GM23248 (cell line): ENCODE measurements around the gene ACP6. TPM values are rescaled to one million over a fixed set of nuclear protein-coding genes. Genes with fewer than 3 reads are reported as not detected.

ENCODE experiments used
- DNase-seq: peaks from one replicate; pipeline ENCODE4 v3.0.0-alpha.2; 2015
- H2AFZ ChIP-seq: fragments of 200-600 bp; sonication (generic); 2 replicates; pipeline ENCODE4 v1.6.1; 2016; ENCODE audit warnings: antibody characterized with exemption
- H3F3A ChIP-seq: fragments of 200-600 bp; sonication (generic); 2 replicates; pipeline ENCODE4 v1.6.1; 2016; ENCODE audit warnings: mild to moderate bottlenecking, antibody characterized with exemption, mixed run types; ENCODE audit not compliant: insufficient read depth
- H3K27ac ChIP-seq: fragments of 200-600 bp; sonication (generic); 2 replicates; pipeline ENCODE4 v1.5.1; 2016; ENCODE audit warnings: mild to moderate bottlenecking
- H3K27me3 ChIP-seq: fragments of 200-600 bp; sonication (generic); replicated peaks from 2 replicates; pipeline ENCODE4 v1.6.1; 2016; ENCODE audit warnings: mild to moderate bottlenecking; ENCODE audit not compliant: insufficient read depth
- H3K36me3 ChIP-seq: fragments of 200-600 bp; sonication (generic); 2 replicates; pipeline ENCODE4 v1.6.1; 2016; ENCODE audit warnings: low read depth, mild to moderate bottlenecking
- H3K4me1 ChIP-seq: fragments of 200-600 bp; sonication (generic); 2 replicates; pipeline ENCODE4 v1.6.1; 2016; ENCODE audit warnings: mild to moderate bottlenecking; ENCODE audit not compliant: insufficient read depth
- H3K4me2 ChIP-seq: fragments of 200-600 bp; sonication (generic); one replicate; pipeline ENCODE4 v1.6.1; 2016; ENCODE audit warnings: mild to moderate bottlenecking; ENCODE audit not compliant: unreplicated experiment
- H3K4me3 ChIP-seq: fragments of 200-600 bp; sonication (generic); 2 replicates; pipeline ENCODE4 v1.5.1; 2016; ENCODE audit warnings: mild to moderate bottlenecking
- H3K79me2 ChIP-seq: fragments of 200-600 bp; sonication (generic); 2 replicates; pipeline ENCODE4 v1.6.1; 2016; ENCODE audit warnings: mild to moderate bottlenecking; ENCODE audit not compliant: insufficient read depth
- H3K9ac ChIP-seq: fragments of 200-600 bp; sonication (generic); 2 replicates; pipeline ENCODE4 v1.6.1; 2016; ENCODE audit warnings: mild to moderate bottlenecking
- H3K9me2 ChIP-seq: fragments of 200-600 bp; sonication (generic); 2 replicates; pipeline ENCODE4 v1.6.1; 2016; ENCODE audit warnings: mixed run types, mild to moderate bottlenecking, moderate library complexity; ENCODE audit not compliant: insufficient read depth
- H3K9me3 ChIP-seq: fragments of 200-600 bp; sonication (generic); one replicate; pipeline ENCODE4 v1.6.1; 2017; ENCODE audit warnings: low read depth
- H4K20me1 ChIP-seq: fragments of 200-600 bp; sonication (generic); 2 replicates; pipeline ENCODE4 v1.6.0; 2016; ENCODE audit not compliant: insufficient read depth
- EZH2 ChIP-seq: fragments of 200-600 bp; sonication (generic); IDR thresholded peaks from 2 replicates; pipeline ENCODE4 v1.6.1; 2018; ENCODE audit warnings: antibody characterized with exemption, mild to moderate bottlenecking; ENCODE audit not compliant: insufficient read depth, poor library complexity, severe bottlenecking
- EZH2phosphoT487 ChIP-seq: fragments of 200-600 bp; sonication (generic); IDR thresholded peaks from 2 replicates; pipeline ENCODE4 v1.6.1; 2018; ENCODE audit warnings: antibody characterized with exemption, moderate library complexity, mild to moderate bottlenecking, low read depth; ENCODE audit not compliant: insufficient read depth
- WGBS, 2 experiments: methylation state at CpG; one replicate each; pipeline ENCODE4 v1.1.6; 2015 to 2017; ENCODE audit warnings: low lambda C conversion rate in 2 of 2, low coverage in 1 of 2; ENCODE audit errors: missing lambda C conversion rate in 2 of 2; 5-methylcytosine and 5-hydroxymethylcytosine counted together
- in situ Hi-C: fragments of 300-500 bp; cut with MboI; formaldehyde crosslinking; loops from 2 replicates; pipeline ENCODE4 v1.15.0; 2020
- polyA plus RNA-seq: library from polyadenylated mRNA; unstranded; fragments of >200 nt; fragmentation: Nextera tagmentation; extraction: Ambion mirVana; gene quantifications from 2 replicates; pipeline ENCODE4 v1.2.1, GENCODE V29; 2016
- total RNA-seq: library from RNA; depleted of rRNA; stranded (reverse); fragments of >200 nt; shearing (Covaris generic); gene quantifications from 2 replicates; pipeline ENCODE4 v1.2.3, GENCODE V29; 2014

Gene ACP6
- total and polyA plus RNA-seq, 2 experiments from 2014 or later = 9.1 to 11.0 TPM

- DNase-seq = no peak
- Histone ChIP-seq H4K20me1 (no peaks in the 10 kb centered on the region), H3K9ac (no peak overlapping the region), H2AFZ (no peak overlapping the region), H3K27me3 (no peaks in the 10 kb centered on the region), H3F3A (no peaks in the 10 kb centered on the region), H3K4me3 (no peak overlapping the region), H3K4me2 (no peak overlapping the region), H3K27ac (no peak overlapping the region), H3K79me2 (no peaks in the 10 kb centered on the region), H3K9me2 (no peaks in the 10 kb centered on the region), H3K36me3 (no peaks in the 10 kb centered on the region), H3K9me3 (no peaks in the 10 kb centered on the region), H3K4me1 (no peaks in the 10 kb centered on the region)
- in situ Hi-C loops = loop anchor here (25.0 kb wide), 1 partner anchor 361 kb away; no protein-coding TSS in a partner anchor
- no peak for TF ChIP-seq EZH2phosphoT487
- no peak for TF ChIP-seq EZH2
- WGBS, 2 experiments = 81 to 86% methylated on average over 12 to 13 of the region's 13 CpGs
Observed at GRCh38 chr1:147647796-147648633, 22.3 kb downstream of the ACP6 start.

- Histone ChIP-seq H4K20me1 (no peaks in the 10 kb centered on the region), H3K4me2 (no peak overlapping the region), H2AFZ (no peak overlapping the region), H3K36me3 (no peaks in the 10 kb centered on the region), H3K9me2 (no peaks in the 10 kb centered on the region), H3K4me3 (no peak overlapping the region), H3K4me1 (no peaks in the 10 kb centered on the region), H3K9ac (no peak overlapping the region), H3K9me3 (no peaks in the 10 kb centered on the region), H3K27ac (no peak overlapping the region), H3F3A (no peaks in the 10 kb centered on the region), H3K27me3 (no peaks in the 10 kb centered on the region), H3K79me2 (no peaks in the 10 kb centered on the region)
- in situ Hi-C loops = loop anchor here (25.0 kb wide), 1 partner anchor 357 kb away; no protein-coding TSS in a partner anchor
- WGBS, 2 experiments = 84 to 86% methylated on average over 3 of the region's 3 CpGs
- TF ChIP-seq EZH2 (no peak), EZH2phosphoT487 (no peak)
- DNase-seq = no peak
Observed at GRCh38 chr1:147643974-147644373, 26.4 kb downstream of the ACP6 start.

DNA sequence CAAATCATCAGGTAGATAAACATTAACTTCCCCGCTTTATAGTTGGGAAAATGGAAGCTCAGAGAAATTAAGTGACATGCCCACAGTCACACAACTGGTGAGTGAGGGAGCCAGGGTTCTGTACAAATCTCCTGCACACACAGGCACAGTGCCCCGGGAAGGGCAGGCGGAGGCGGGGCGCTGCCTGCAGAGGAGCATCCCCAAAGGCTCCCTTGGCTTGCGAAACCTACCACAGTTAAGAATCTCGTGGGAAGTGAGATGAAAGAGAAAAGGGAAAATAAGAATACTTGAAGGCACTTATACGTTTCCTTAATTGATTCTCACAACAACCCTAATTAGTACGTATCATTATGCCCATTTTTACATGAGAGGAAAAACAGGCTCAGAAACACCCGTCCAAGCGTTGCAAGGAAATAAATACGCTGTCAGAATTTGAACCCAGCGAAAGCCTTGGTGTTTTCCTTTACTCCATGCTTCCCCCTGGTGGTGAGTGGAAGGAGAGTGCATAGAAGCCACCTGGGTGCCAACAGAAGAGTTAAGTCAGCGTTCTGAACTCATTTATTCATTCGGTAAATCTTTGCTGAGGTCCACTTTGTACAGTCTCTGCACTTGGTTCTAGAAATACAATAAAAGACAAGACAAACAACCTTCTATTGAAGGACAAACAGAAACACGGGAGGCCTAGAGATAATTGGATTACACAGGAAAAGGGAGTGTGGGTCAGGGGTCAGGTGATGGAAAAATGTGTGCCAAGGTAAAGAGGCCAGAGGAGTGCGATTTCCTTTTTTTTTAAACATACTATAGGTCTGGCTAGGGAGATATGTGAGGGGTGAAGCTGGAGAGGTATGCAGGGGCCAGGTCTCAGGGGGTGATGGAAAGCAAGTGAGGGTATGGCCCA is 28.4 kb downstream of the ACP6 start:
- H3K9me2 ChIP-seq = no peaks in the 10 kb centered on the region
- no peaks in the 10 kb centered on the region for H4K20me1 ChIP-seq
- H3K27me3 ChIP-seq = no peaks in the 10 kb centered on the region
- no peak overlapping the region for H3K4me2 ChIP-seq
- no peaks in the 10 kb centered on the region for H3K79me2 ChIP-seq
- H3K9ac ChIP-seq = no peak overlapping the region
- no peaks in the 10 kb centered on the region for H3K9me3 ChIP-seq
- DNase-seq = peak; percentile 73
- in situ Hi-C loops = loop anchor here (25.0 kb wide), 1 partner anchor 355 kb away; no protein-coding TSS in a partner anchor
- no peaks in the 10 kb centered on the region for H3K36me3 ChIP-seq
- 37% methylated on average over 17 of the region's 17 CpGs for WGBS, 2 experiments
- H3K4me3 ChIP-seq = no peak overlapping the region
- peak overlapping the region; percentile 42; the same call in 1 of the 2 replicates for H2AFZ ChIP-seq
- H3K27ac ChIP-seq = no peak overlapping the region
- H3F3A ChIP-seq = no peaks in the 10 kb centered on the region
- TF ChIP-seq EZH2 (no peak), EZH2phosphoT487 (no peak)
- H3K4me1 ChIP-seq = no peaks in the 10 kb centered on the region

DNA sequence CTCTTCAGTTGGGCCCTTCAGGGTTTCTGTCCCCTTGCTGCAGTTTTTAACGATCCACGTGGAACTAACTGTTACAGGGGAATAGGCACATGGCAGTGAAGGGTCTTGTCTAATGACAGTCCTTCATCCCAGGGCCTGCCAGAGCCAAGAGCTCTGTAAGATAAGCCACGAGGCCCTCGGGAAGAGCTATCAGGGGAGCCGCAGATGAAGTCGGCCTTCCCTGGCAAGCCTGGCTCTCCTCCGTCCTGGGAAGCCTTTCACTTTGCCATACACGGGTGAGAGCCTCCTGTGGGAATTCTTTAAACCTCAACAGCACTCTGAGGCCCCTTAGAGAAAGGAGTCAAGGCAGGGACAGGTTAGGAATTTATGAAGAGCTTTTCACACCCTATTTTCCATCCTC is 29.0 kb downstream of the ACP6 start:
- H3K4me1 ChIP-seq = no peaks in the 10 kb centered on the region
- H3F3A ChIP-seq = no peaks in the 10 kb centered on the region
- H3K79me2 ChIP-seq = no peaks in the 10 kb centered on the region
- H3K27ac ChIP-seq = no peak overlapping the region
- no peaks in the 10 kb centered on the region for H3K9me2 ChIP-seq
- H4K20me1 ChIP-seq = no peaks in the 10 kb centered on the region
- no peak overlapping the region for H3K4me3 ChIP-seq
- H3K27me3 ChIP-seq = no peaks in the 10 kb centered on the region
- TF ChIP-seq EZH2 (no peak), EZH2phosphoT487 (no peak)
- in situ Hi-C loops = loop anchor here (25.0 kb wide), 1 partner anchor 354 kb away; no protein-coding TSS in a partner anchor
- no peak overlapping the region for H3K9ac ChIP-seq
- H3K4me2 ChIP-seq = no peak overlapping the region
- no peaks in the 10 kb centered on the region for H3K9me3 ChIP-seq
- DNase-seq = peak; percentile 3
- H3K36me3 ChIP-seq = no peaks in the 10 kb centered on the region
- H2AFZ ChIP-seq = no peak overlapping the region; the same call in 1 of the 2 replicates
- 78 to 80% methylated on average over 8 of the region's 8 CpGs for WGBS, 2 experiments
